Femur (tissue), 1 donor: ENCODE data around the gene BCAR1.

ENCODE experiments used
- DNase-seq: peaks from one replicate; pipeline ENCODE4 v3.0.0-alpha.2; 2017

Gene BCAR1

GRCh38 chr16:75238853-75239541 is 12.4 kb downstream of the BCAR1 start:
- DNase-seq, result no peak

- DNase-seq, result peak; percentile 93
Measured at GRCh38 chr16:75238132-75238852, 13.1 kb downstream of the BCAR1 start.

GRCh38 chr16:75237398-75238131 is 13.9 kb downstream of the BCAR1 start:
- no peak for DNase-seq

- DNase-seq, result no peak
Measured at GRCh38 chr16:75236736-75237397, 14.6 kb downstream of the BCAR1 start.

- DNase-seq, result no peak
Measured at GRCh38 chr16:75236232-75236631, 15.2 kb downstream of the BCAR1 start.

GRCh38 chr16:75235721-75236193 is 15.7 kb downstream of the BCAR1 start:
- DNase-seq, result no peak

- peak; percentile 37 for DNase-seq
Measured at GRCh38 chr16:75234856-75235696, 16.3 kb downstream of the BCAR1 start.

GRCh38 chr16:75233611-75233938 is 17.8 kb downstream of the BCAR1 start:
- DNase-seq, result no peak

- no peak for DNase-seq
Measured at GRCh38 chr16:75231570-75231969, 19.9 kb downstream of the BCAR1 start.

GRCh38 chr16:75230471-75231110 is 20.8 kb downstream of the BCAR1 start:
- DNase-seq, result peak; percentile 17

GRCh38 chr16:75229172-75230031 is 22.0 kb downstream of the BCAR1 start:
- peak; percentile 31 for DNase-seq

- DNase-seq, result peak; percentile 22
Measured at GRCh38 chr16:75228143-75228976, 23.1 kb downstream of the BCAR1 start.

- DNase-seq, result peak; percentile 28
Measured at GRCh38 chr16:75227361-75228142, 23.9 kb downstream of the BCAR1 start.

- no peak for DNase-seq
Measured at GRCh38 chr16:75226550-75227360, 24.7 kb downstream of the BCAR1 start.

GRCh38 chr16:75225678-75226515 is 25.5 kb downstream of the BCAR1 start:
- peak; percentile 49 for DNase-seq

- peak; percentile 42 for DNase-seq
Measured at GRCh38 chr16:75225092-75225491, 26.3 kb downstream of the BCAR1 start.
